ENCODE measurements around the gene KCNT2.

Gene KCNT2

GRCh38 chr1:196183941-196184340 lies 424.3 kb downstream of the KCNT2 start:
- TF ChIP-seq L3MBTL2 (conservative IDR thresholded peaks at IDR 0.05) (no peak), FOXK2 (IDR thresholded peaks at IDR 0.05) (no peak), ARNT (IDR thresholded peaks at IDR 0.05) (no peak), LEF1 (IDR thresholded peaks at IDR 0.05; ENCODE audit: borderline replicate concordance) (no peak), FOXM1 (IDR thresholded peaks at IDR 0.05; ENCODE audit: borderline replicate concordance) (no peak), TARDBP (IDR thresholded peaks at IDR 0.05) (no peak), HDGF (IDR thresholded peaks at IDR 0.05; ENCODE audit: borderline replicate concordance) (no peak), CTBP1 (IDR thresholded peaks at IDR 0.05; ENCODE audit: borderline replicate concordance) (no peak), NFRKB (IDR thresholded peaks at IDR 0.05) (no peak), SP1 (IDR thresholded peaks at IDR 0.05) (no peak), PKNOX1 (IDR thresholded peaks at IDR 0.05) (no peak), SUZ12 (IDR thresholded peaks at IDR 0.05) (no peak), ZNF384 (IDR thresholded peaks at IDR 0.05) (no peak), BHLHE40 (IDR thresholded peaks at IDR 0.05; ENCODE audit: borderline replicate concordance) (no peak), ELF4 (IDR thresholded peaks at IDR 0.05) (no peak), FOXA1 (IDR thresholded peaks at IDR 0.05) (no peak)
- no peak for DNase-seq (ENCODE audit: extremely low spot score)
- CTCF ChIA-PET = no interaction called here
- POLR2A ChIA-PET = no interaction called here

- no peak for DNase-seq (ENCODE audit: extremely low spot score)
- CTCF ChIA-PET = interaction anchor here (0.6 kb wide), 1 partner anchor 1429 kb away, joined by 3 read pairs; no protein-coding TSS in a partner anchor
- POLR2A ChIA-PET = no interaction called here
- TF ChIP-seq FOXM1 (IDR thresholded peaks at IDR 0.05; ENCODE audit: borderline replicate concordance) (no peak), CTBP1 (IDR thresholded peaks at IDR 0.05; ENCODE audit: borderline replicate concordance) (no peak), PKNOX1 (IDR thresholded peaks at IDR 0.05) (no peak), NFRKB (IDR thresholded peaks at IDR 0.05) (no peak), FOXA1 (IDR thresholded peaks at IDR 0.05) (no peak), LEF1 (IDR thresholded peaks at IDR 0.05; ENCODE audit: borderline replicate concordance) (no peak), SUZ12 (IDR thresholded peaks at IDR 0.05) (no peak), L3MBTL2 (conservative IDR thresholded peaks at IDR 0.05) (no peak), ARNT (IDR thresholded peaks at IDR 0.05) (no peak), ELF4 (IDR thresholded peaks at IDR 0.05) (no peak), HDGF (IDR thresholded peaks at IDR 0.05; ENCODE audit: borderline replicate concordance) (no peak), SP1 (IDR thresholded peaks at IDR 0.05) (no peak), TARDBP (IDR thresholded peaks at IDR 0.05) (no peak)
Observed at GRCh38 chr1:196181594-196181878, 426.7 kb downstream of the KCNT2 start.

- POLR2A ChIA-PET = no interaction called here
- CTCF ChIA-PET = no interaction called here
- DNase-seq (ENCODE audit: extremely low spot score) = no peak
- TF ChIP-seq BHLHE40 (IDR thresholded peaks at IDR 0.05; ENCODE audit: borderline replicate concordance) (no peak), FOXM1 (IDR thresholded peaks at IDR 0.05; ENCODE audit: borderline replicate concordance) (no peak), ARNT (IDR thresholded peaks at IDR 0.05) (no peak), L3MBTL2 (conservative IDR thresholded peaks at IDR 0.05) (no peak), HDGF (IDR thresholded peaks at IDR 0.05; ENCODE audit: borderline replicate concordance) (no peak)
Observed at GRCh38 chr1:196180847-196181593, 427.2 kb downstream of the KCNT2 start.

GRCh38 chr1:196178083-196178635 lies 430.1 kb downstream of the KCNT2 start:
- DNase-seq (ENCODE audit: extremely low spot score) = no peak
- POLR2A ChIA-PET = no interaction called here
- CTCF ChIA-PET = no interaction called here
- TF ChIP-seq HDGF (IDR thresholded peaks at IDR 0.05; ENCODE audit: borderline replicate concordance) = no peak

Measured in HEK293T (cell line).